ENCODE results near the gene GP1BB.
A peak's percentile ranks its signal among the peaks of the same experiment; 100 is the strongest.

The GP1BB gene

GRCh38 chr22:19727310-19728150 lies 4.2 kb downstream of the GP1BB start:
- DNase-seq = no peak

GRCh38 chr22:19728271-19728670 lies 4.9 kb downstream of the GP1BB start:
- DNase-seq = no peak

DNA sequence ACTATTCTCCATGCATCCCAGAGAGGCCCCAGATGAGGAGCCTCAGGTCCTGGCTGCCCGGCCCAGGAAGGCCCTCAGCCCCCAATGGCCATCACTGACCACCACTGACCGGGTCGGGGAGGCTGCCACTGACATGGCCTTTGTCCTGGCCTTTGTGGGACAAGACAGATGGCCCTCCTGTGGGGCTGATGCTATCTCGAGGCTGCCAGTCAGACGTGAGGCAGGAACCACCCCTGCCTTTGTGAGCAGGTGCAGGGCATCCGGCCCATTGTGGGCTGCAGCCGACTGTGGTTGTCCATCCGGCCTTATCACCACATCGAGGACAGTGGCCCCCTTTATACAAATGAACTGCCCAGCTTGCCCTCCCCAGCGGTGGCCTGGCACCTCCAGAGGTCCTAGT lies 5.5 kb downstream of the GP1BB start:
- DNase-seq = no peak

DNA sequence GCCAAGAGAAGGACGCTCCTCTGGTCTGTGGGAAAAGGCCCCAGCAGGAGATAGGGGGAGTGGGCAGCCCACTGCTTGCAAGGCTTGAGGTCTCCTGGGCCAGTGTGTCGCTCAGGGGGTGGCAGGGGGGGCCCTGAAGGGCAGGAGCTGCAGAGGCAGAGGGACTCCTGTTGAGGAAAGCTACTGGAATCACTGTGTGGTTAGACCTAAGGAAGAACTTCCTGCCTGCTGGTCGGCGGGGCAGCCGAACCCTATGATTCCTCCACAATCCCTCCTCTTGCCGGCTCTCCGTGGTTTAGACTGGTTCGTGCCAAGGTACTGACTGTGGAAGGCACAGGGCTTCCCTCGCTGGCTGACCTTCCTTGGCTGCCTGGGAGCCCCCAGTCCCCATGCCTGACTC lies 6.2 kb downstream of the GP1BB start:
- DNase-seq = no peak

DNA sequence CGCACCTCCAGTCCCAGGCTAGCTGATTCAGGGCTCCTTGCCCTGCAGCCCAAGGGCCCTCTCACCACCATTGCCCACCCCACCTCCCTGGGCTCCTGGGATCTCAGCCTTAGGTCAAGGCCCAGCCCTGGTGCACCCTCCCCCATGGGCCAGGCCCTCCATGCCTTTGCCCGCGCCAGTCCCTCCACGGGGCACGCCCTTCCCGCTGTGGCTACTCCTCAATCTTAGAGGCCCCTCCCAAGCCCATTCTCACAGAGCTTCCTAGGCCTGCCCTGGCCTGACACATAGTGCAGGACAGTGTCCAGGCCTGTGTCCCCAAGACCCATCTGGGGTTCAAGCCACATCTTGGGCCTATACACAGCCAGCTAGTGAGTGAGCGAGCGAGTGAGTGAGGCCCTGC lies 6.9 kb downstream of the GP1BB start:
- no peak for DNase-seq

DNA sequence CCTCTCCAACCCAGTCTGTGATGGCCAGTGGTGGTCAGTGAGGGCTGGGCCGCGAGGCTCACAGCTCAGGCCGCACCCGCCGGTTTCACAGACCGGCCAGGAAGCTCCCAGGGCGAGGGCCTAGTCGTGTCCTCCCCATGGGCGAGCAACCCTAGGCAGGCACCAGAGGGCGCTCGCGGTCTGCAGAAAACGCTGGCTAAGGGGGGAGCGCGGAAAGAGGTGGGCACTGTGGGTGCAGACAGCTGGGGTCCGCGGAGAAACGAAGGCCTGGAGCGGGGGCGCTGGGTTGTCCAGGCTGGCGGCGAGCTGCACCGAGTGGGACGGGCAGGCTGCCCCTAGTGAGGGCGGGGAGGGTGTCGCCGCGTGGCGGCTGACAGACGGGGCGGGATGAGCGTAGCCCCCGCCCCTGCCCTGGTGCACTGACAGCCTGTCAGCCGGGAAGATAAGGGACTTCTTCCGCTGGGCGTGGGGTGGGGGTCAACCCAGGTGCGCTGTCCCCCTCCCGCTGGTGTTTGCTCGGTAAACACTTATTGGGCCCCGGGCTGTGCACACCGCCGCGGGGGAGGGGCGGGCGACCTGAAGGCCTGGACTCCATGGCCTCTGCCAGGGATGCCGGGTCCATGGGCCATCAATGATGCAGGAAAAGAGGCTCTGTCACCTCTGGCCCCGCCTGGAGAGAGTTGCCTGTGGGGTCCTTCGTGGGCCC lies 7.5 kb downstream of the GP1BB start:
- peak; percentile 95 for DNase-seq

DNA sequence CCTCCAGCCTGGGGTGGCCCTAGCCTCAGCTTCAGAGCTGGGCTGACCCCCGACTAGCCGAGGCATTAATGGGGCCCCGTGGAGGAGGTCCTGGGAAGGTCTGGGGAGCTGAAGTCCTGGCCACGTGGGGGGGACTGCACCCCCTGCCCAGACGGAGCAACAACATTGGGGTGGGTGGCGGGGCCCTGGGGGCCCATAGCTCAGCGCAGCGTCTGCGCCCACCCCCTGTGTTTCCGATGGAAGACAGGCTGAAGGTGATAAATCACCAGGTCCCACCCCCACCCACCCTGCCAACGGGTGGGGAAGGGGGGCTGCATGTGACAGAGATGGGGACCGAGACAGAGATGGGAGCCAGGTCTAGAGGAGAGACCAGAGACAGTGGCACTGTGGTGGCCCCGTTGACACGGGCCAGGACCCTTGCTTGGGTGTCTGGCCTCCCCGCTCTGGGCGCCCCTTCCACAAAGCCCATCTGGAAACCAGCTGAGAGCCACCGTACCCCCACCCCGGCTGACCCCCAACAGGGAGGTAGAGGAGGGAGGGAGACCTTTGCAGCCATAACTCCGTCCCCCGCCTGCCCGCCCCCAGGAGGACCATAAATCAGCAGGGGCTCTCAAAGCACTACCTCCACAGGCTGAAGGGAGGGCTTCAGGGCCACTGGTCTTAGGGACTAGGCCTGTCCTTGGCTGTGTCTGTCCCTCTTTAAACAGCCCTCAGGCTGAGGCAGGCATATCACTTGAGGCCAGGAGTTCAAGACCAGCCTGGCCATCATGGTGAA lies 8.2 kb downstream of the GP1BB start:
- DNase-seq = no peak

- DNase-seq = no peak
Observed at GRCh38 chr22:19732403-19733113, 9.2 kb downstream of the GP1BB start.

- DNase-seq = no peak
Observed at GRCh38 chr22:19733755-19734154, 10.4 kb downstream of the GP1BB start.

GRCh38 chr22:19734163-19734562 lies 10.8 kb downstream of the GP1BB start:
- DNase-seq = no peak

DNA sequence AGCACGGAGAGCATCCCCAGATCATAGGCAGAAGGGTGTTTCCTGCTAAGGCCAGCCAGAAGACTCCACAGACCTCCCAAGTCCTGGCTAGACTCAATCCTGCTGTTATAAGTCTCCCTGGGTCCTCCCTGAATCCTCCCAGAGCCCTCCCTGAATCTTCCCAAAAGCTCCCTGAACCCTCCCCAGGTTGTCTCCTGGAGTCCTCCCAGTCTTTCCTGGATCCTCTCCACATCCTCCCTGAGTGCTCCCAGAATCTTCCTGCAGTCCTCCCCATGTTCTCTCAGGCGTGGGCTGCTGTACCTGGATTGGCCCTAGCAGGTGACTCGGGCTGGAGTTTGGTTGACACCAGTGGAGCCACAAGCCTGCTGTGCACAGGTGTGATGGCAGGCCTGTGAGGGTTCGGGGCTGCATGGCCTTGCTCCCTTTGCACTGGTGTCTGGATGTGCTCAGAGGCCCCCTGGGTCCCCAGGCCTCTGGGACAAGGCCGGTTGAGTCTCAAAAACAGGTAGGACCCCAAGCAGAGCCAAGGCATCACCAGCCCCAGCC lies 11.6 kb downstream of the GP1BB start:
- DNase-seq = no peak

- DNase-seq = no peak
Observed at GRCh38 chr22:19735665-19736510, 12.5 kb downstream of the GP1BB start.

GRCh38 chr22:19737846-19738663 lies 14.7 kb downstream of the GP1BB start:
- DNase-seq = no peak

GRCh38 chr22:19738664-19739447 lies 15.5 kb downstream of the GP1BB start:
- DNase-seq = no peak

GRCh38 chr22:19739448-19739895 lies 16.1 kb downstream of the GP1BB start:
- no peak for DNase-seq

DNA sequence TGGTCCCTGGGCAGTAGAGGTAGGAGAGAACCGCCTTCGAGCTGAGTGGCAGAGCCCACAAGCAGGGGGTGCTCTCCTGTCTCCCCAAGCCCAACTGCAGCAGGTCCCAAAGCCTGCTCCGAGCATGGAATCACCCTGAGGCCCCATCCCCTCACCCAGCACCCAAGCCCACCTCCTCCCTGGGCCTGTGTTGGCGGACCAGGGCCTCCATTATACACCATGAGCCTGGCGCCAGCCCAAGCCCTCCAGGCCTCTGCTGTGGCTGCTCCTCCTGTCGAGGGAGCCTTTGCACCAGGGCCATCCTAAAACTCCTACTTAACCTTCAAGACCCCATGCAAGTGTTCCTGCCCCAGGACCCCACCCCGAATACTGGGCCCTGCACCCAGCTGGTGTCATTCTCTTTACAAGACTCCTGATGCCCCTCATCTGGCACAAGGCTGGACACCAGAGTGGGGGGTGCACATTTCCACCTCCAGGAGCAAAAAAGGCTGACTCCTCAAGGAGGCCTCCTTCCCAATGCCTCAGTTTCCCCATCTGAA lies 16.6 kb downstream of the GP1BB start:
- no peak for DNase-seq

DNA sequence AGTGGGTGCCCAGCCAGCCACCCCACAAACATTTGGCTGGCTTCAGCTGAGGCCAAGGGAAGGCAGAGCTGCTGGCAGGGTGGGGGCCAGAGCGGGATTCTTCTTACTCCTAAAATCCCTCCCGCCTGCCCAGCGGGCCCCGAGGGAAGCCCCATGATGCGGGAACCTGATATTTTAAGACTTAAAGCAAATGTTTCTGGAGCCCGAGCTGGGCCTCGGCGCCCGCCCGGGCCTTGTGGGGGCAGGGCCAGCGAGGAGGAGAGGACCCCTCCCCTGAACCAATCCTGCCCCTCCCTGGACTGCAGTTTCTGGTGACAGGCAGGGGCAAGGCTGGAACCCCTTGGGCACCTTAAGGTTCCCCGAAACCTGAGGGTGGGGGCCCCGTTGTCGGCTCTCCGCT lies 17.2 kb downstream of the GP1BB start:
- peak; percentile 38 for DNase-seq

DNA sequence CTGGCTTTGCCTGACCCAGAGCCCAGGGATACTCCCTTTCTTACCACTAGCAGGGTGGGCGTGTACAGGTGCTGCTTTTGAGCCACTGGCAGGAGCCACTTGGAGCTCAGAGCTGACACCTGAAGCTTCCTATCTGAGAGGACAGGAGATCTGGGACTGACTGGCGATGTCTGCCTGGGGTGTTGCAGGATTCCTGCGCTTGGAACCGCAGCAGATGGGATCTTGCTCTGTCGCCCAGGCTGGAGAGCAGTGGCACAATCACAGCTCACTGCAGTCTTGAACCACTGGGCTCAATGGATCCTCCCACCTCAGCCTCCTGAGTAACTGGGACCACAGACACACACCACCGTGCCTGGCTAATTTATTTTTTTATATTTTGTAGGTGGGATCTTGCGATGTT lies 17.7 kb downstream of the GP1BB start:
- DNase-seq = no peak
